B cell (primary cell): Measurements from ENCODE around the gene MYOF.

Experiments
- CTCF ChIP-seq: fragments of 200-600 bp; IDR thresholded peaks from one replicate; pipeline ENCODE4 v1.8.0; 2022; ENCODE audit warnings: antibody characterized with exemption, mild to moderate bottlenecking
- EZH2 ChIP-seq: IDR thresholded peaks from 2 replicates; pipeline ENCODE4 v1.6.1; 2012; ENCODE audit warnings: borderline replicate concordance, low read depth, mild to moderate bottlenecking, moderate library complexity, low read length; ENCODE audit not compliant: insufficient read depth, poor library complexity, severe bottlenecking

- TF ChIP-seq CTCF (no peak), EZH2 (no peak)
These were observed 83.6 kb downstream of the MYOF start for GRCh38 chr10:93398528-93398927.
